NCI-H2227 (cell line): ENCODE measurements around the gene TSSK6.
"Not testable (repeated sequence)": the region's sequence is repeated elsewhere in the genome, so short reads cannot be mapped to it uniquely, and the experiment has no call there.

Source experiments
- DNase-seq: peaks from one replicate; lab custom pipeline; 2025; ENCODE audit not compliant: unreplicated experiment; lab: John Stamatoyannopoulos, UW

TSSK6 gene

GRCh38 chr19:19488875-19489690 lies 26.3 kb downstream of the TSSK6 start:
- peak; percentile 87 for DNase-seq

GRCh38 chr19:19487950-19488874 lies 27.1 kb downstream of the TSSK6 start:
- no peak for DNase-seq

GRCh38 chr19:19487077-19487949 lies 28.0 kb downstream of the TSSK6 start:
- no peak for DNase-seq

GRCh38 chr19:19486343-19487076 lies 28.8 kb downstream of the TSSK6 start:
- no peak for DNase-seq

GRCh38 chr19:19485998-19486290 lies 29.4 kb downstream of the TSSK6 start:
- DNase-seq = no peak

- DNase-seq = no peak
Measured at GRCh38 chr19:19485161-19485997, 30.0 kb downstream of the TSSK6 start.

GRCh38 chr19:19482809-19483596 lies 32.3 kb downstream of the TSSK6 start:
- no peak for DNase-seq

- DNase-seq = no peak
Measured at GRCh38 chr19:19480688-19481087, 34.7 kb downstream of the TSSK6 start.

- no peak for DNase-seq
Measured at GRCh38 chr19:19477705-19478383, 37.5 kb downstream of the TSSK6 start.

GRCh38 chr19:19475849-19476828 lies 39.2 kb downstream of the TSSK6 start:
- no peak for DNase-seq

- DNase-seq = no peak
Measured at GRCh38 chr19:19475015-19475765, 40.2 kb downstream of the TSSK6 start.

- not testable (repeated sequence) for DNase-seq
Measured at GRCh38 chr19:19472106-19472505, 43.2 kb downstream of the TSSK6 start.

GRCh38 chr19:19471682-19472081 lies 43.7 kb downstream of the TSSK6 start:
- DNase-seq = no peak

- DNase-seq = no peak
Measured at GRCh38 chr19:19470579-19470978, 44.8 kb downstream of the TSSK6 start.

GRCh38 chr19:19468424-19469050 lies 46.8 kb downstream of the TSSK6 start:
- DNase-seq = no peak

GRCh38 chr19:19466201-19466600 lies 49.1 kb downstream of the TSSK6 start:
- DNase-seq = no peak
